ENCODE results near the gene TRIOBP.

DNA sequence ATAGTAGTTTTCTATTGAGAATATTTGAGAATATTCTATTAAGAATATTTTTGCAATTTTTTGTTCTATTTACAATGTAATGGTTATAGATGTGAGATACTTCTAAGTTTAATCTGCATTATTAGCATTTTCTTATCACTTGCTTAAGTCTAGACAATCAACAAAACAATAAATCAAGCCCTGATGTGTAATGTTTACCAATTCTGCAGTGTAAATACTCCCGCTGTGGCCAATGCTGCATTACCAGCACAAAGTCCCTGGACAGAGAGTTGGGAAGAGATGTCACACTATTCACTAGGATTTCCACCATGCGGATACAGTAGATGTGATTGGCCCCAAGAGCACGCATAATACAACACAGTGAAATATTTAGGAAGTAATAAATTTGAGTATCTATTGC, 63.3 kb downstream of the TRIOBP start:
- TF ChIP-seq POLR2A (IDR thresholded peaks at IDR 0.05; ENCODE audit: low read depth, low read length) (no peak), POLR2AphosphoS5 (IDR thresholded peaks at IDR 0.05; ENCODE audit: low read depth, low read length) (no peak)
